HG02973 (cell line): ENCODE measurements around the gene RHOBTB3.

Experiments used
- ATAC-seq: cut with Tn5 transposase; IDR thresholded peaks from one replicate; pipeline ENCODE4 v1.9.1; 2021; ENCODE audit warnings: moderate library complexity; ENCODE audit not compliant: unreplicated experiment

Gene RHOBTB3

DNA sequence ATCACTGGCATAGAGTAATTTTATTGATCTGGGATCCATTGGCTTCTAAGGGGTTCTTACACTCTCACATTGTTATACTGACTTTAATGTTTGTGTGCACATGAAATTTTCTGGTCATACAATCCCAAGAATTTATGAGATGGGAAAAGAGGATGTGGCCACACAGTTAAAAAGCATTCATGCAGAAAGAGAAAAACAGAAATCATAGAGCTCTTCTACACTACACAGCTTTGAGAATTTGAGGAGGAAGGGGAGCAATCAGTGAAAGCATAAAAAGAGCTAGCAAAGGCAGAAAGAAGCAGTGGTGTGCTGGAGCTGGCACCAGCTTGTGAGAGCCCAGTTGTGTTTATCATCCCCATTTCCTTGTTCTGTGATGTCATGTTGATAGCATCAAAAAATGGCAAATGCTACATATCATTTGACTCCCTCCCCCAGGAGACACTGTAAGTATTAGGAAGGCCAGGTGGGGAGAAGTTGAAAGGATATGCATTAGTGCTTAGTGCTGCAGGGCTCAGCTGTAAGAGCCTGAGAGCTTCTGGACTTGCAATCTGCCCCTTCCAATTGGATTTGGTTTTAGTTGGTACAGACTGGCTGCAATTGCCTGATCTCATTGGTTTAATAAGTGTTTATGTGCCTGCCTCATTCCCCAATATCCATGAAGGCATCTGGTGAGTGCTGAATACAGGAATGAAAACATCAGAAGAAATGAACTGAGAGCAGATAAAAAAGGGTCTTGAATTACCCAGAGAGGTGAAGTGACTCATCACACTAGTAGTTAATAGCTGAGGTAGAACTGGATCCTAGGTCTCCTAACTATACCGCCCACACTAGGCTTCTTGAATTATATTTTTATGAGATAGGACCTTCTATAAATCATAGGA is 30.9 kb downstream of the RHOBTB3 start:
- ATAC-seq: no peak

DNA sequence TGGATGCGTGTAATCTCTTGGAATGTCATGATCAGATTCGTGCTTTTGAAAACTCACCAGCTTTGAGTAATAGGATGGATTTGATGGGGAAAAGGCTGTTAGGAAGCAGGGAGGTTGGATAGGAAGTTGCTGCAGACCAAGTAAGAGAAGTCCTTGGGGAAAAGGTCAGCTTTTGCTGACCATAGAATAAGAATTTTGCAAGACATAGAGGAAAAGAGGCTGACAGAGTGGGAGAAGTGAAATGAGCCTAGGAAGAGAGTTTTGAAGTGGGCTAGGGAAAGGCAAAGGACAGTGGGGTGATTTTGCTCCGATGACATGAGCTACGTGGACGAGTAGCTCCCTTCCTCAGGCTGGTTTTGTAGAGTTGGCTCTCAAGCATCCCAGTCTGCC is 31.5 kb downstream of the RHOBTB3 start:
- ATAC-seq: no peak

DNA sequence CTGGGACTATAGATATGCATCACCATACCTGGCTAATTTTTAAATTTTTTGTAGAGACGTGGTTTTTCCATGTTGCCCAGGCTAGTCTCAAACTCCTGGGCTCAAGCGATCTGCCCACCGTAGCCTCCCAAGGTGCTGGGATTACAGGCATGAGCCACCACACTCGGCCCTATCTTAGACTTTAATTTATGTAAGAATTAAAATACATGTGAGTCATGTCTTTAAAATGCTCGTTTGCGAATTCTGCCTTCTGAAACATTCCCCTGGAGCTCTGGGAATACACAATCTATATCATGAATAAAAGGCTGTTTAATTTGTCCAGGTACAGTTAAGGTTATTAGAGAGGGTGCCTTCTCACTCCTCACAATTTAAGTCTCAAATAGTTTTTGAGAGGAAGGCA is 32.8 kb downstream of the RHOBTB3 start:
- no peak for ATAC-seq

DNA sequence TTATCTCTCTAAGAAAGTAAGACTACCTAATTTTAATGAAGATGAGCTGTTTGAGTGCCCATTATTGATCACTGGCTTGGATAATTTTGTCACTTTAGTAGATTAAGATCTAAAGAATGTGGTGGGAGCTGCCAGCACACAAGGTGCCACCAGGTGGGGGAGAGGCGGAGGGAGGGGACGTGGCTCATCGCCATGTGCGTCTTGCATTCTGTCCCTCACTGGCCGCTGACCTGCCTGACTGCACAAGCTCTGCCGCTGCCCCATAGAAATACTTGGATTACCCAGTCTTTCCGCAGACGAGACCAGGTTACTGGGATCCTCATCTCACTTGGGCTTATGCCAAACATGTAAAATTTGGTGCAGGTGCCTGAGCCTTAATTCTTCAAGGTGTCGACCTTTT is 37.6 kb downstream of the RHOBTB3 start:
- ATAC-seq: no peak

DNA sequence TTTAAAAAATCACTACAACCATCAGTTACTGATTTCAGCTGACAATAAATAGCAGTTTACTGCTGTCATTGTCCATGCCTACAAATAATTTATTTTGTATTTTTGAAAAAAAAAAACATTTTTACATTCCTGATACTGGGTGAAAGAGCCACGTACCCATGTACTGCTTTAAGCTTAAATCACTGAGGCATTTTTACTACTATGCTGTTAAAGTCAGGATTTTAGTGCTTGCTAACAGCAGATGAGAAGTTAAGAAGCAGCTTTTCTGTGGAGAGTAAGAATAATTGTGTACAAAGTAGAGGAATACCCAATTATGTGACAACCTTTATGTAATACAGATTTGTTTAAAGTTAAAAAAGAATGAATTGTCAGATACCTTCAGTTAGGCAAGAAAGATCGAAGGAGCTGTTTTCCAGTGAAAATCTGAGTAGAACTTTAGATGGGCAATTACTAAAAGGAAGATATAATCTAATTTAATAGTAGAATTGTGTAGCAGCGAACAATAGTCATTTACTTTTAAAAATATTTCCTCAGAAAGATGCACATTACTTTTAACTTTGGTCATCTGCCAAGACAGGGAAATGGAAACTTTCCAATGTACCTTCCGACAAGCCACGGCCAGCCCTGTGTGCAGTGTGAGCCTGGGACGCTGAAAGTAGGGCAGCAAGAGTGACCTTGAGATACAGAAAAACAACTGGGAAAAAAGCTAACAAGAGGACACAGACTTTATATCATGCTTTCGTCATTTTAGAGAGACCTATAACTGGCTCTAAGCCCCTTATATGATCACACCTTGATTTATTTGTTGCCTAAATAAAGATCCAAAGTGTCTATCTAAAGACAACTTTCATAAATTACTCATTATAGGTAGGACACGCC is 39.9 kb downstream of the RHOBTB3 start:
- ATAC-seq: no peak

DNA sequence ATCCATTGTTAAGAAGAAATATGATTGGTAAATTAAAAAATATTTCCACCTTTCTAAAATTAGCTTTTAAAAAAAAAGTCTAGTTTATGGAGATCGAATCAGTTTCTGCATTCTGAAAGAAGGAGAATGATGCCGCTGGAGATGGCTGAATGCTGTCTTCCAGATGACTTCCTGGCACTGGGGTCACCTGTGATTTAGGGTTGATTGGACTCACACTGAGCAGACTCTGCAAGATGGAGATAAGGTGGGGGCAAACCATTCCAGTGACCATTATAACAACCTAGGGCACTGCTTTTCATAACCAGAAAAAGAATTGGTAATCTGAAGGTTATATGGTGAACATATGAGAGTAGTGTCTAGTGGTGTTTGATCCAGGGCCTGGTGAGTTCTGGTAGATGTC is 40.8 kb downstream of the RHOBTB3 start:
- ATAC-seq: no peak

DNA sequence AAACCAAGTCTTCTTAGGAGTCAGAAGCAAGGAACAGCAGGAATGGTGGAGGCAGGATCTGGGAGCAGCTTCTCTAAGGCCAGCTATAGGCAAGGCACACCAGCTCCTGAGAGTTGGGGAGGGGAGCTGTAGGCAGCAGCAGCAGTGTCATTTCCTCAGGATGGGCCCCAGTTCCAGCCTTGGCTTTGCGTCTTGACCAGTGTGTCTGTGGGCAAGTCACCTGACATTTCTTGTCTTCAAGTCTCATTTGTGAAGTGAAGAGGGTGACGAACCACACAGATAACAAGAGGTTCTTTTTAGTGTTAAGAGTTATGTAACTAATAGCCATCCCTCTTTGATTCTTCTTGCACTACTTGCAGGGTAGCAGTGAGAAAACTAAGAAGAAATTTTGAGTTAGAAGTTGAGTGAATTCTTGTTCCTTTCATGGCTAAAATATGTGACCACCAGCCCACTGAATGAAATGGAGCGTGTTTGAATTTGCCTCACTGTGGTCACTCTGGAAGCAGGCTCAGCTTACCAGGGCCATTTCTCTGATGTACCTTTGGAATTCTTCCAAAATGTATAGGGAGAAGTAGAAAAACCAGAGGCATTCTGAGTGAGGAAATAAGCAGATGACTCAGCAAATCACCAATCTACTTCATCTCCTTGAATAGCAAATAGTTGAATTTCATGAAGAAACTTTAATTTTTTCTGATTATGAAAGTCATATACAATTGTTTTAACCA is 42.4 kb downstream of the RHOBTB3 start:
- no peak for ATAC-seq

DNA sequence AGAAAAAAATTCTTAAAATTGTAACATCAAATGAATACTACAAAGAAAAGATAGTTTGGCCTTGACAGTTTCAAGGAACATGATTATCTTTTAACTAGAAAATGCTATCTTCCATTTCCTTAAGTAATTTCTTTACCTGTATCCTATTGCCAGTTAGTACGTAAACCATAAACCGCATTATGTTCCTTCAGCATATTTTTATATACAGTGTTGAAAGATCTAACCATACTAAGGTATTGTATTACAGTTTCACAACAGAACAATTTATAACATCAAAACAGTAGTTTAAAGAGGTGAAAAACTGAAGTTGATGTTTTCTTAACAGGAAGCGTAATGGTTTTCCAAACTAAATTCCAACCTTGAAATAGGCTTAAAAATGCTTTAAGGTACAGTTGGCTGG is 46.3 kb downstream of the RHOBTB3 start:
- ATAC-seq: no peak

DNA sequence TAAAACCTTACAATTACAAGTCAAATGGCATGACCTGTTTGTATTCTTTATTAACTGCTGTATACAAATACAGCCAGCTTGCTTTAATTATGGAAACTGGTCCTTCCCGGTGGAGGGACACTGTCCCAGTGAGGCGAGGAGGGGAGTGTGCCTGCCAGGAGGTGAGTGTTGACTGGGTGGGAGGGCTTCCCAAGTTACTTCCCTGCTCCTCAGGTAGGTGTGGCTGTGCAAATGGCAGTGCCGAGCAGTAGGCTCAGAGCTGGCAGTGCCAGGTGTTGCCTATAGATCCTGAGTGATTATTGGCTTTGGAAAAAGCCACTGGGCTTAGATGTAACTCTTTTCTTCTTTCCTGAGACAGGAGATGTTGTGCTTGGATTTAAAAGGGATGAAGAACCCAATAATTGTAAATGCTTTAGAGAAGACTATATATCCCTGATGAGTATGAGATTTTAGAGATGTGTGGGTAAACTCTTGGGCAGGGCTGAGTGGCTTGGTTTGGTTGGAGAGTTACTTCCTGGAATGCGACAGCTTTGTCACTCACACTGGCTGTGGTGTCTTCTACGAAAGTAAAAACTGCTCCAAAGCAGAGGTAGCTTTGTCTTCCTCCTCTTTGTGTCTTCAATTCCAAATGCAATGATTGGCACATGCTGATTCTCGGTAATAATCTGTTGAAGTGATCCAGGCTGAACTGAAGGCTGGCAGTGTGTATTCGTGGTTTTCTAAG is 47.7 kb downstream of the RHOBTB3 start:
- no peak for ATAC-seq

DNA sequence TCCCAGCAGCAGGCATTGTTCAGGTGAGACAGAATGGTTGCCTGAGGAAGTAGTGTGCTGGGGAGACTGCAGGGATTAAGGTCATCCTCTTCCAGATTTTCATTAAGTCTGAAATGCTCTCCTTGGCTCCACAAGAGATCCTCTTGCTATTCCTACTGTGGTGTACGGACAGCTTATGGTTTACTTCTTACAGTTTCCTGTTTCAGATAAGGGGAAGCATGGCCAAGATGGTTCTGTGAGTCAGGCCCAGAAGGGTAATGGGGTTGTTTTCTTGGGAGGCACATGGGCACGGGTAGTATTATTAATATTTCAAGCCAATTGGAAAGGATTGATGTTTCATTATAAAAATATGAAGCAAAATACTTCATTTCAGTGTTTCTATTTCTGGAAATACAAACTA is 48.5 kb downstream of the RHOBTB3 start:
- no peak for ATAC-seq

DNA sequence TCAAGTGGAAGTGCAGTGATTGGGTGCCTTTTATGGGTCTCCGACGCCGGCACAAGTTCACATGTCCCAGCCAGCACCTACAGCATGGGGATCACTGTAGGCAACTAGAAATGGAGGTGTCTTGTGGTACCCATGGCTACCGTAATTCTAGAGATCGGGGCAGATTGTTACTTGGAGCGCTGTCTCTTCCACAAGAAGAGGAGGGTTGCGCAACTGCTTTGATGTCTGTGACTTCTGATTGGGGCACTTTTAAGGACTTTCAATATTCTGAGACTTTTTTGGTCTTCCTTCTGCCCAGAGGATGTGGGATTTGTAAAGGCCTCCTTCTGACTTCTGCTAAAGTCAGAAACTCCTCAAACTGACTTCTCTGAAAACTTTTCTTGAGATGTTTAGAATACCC is 49.5 kb downstream of the RHOBTB3 start:
- ATAC-seq: no peak

DNA sequence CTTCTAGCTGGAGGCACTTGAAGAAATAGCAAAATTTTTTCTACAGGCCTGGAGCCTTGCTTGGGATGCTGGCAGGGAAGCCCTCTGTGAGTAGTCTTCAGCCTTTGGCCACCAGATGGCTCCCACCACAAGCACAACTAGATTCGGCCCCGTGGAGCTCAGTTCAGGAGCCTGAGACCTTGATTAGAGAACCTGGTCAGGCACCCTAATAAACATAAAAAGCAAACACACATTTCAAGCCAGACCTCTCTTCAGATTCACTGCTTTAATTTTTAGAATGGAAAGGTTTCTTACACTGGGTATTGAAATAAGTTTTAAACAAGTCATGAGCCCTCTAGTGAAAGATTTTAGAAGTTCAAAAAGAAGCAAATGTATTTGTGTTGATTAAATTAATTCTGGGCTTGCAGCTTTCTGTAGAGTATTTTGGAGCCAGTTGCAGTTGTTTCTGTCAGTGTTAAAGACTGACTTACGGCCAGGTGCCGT is 50.0 kb downstream of the RHOBTB3 start:
- peak; percentile 92 for ATAC-seq

DNA sequence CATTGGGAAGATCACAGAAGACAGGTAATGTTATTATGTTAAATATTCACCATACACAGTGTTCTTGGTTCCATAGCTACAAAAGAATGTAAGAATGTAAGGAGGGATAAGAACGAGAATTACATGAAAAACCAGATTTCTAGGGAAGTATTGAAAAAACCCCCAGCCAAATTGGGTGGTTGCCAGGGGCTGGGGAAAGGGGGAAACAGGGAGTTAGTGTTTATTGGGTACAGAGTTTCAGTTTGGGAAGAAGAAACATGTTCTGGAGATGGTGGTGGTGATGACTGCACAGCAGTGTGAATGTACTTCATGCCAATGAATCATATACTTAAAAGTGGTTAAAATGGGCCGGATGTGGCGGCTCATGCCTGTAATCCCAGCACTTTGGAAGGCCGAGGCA is 51.0 kb downstream of the RHOBTB3 start:
- no peak for ATAC-seq

DNA sequence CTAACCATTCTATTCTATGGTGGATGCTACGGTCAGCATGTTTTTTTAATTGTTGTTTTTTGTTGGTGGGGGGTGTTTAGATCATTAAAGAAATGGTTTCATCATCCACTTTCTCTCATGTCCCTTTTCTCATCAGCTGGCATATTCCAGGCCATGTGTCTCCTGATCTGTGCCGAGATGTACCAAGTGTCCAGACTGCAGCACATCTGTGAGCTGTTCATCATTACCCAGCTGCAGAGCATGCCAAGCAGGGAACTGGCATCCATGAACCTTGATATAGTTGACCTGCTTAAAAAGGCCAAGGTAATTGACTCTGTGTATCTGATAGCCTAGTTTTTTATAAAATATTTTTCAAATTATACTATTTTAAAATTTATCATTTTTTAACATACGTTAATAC is 52.5 kb downstream of the RHOBTB3 start:
- ATAC-seq: no peak

DNA sequence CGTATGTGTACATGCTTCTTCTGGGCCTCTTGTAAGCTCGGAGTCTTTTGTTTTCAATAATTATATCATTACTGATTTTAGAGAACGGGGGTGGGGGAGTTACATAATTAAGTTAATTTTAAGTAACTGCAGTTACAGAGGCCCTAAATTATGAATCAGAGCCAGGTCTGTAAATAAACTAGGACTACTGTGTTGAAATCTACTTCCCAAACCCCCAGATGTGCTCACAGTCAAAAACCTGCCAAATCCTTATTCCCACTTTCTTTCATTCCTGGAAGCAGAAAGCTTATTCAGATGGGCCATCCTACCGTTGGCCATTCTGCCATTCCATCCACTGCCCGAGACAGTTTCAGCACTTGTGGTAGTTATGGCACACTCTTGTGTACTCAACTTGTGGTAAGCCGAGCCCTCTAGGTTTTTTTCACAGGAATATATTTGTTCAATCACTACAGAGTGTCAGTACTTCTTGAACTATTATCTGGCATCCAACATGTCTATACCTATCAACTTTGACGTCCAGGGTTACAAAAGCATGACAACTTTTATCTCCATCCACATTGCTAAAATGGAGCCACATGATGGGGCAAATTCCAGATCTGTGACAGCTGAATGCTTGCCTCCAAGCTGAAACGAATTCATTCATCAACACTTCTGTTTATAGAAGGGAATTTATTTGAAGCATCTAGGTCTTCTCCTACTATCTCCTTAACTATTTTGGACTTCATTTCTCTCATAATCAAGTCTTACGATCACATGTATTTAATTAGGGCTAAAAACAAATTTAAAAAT is 53.6 kb downstream of the RHOBTB3 start:
- no peak for ATAC-seq

DNA sequence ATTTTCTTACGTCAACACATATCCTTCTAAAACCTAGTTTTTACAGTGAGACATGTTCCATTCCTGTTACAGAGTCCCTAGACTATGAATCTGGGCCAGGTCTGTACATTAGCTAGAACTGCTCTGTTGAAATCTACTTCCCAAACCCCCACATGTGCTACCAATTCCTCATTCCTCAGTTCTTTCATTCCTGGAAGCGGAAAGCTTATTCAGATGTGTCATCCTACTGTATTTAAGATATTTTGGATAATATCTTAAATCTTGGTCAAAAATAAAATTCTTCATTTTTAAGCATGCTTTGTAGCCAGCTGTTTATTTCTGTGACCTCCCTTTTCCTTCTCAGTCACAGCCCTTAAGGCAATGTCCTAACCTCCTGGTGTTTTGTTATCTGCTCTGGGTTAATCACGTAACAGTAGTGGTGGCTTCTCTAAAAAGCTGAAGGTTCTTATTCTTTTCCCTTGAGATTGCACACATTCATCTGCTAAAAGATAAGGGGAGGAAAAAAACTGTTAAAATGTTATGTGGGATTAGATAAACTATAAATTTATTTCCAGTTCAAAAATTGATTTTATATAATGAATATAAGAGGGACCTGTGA is 55.8 kb downstream of the RHOBTB3 start:
- no peak for ATAC-seq

DNA sequence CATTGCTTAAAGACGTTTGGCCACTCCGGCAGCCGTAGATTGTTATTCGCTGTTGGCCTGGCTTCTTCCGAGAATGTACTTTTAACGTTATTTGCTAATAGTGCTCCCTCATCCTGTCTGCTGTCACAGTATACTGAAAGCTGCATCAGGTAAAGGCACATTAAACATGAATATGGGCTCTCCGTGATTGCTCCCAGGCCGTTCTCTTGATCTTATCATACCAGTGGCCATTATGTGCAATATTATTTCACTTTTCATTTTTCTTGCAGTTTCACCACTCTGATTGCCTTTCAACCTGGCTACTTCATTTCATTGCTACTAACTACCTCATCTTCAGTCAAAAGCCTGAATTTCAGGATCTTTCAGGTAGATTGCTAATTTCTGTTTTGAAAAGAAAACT is 57.4 kb downstream of the RHOBTB3 start:
- ATAC-seq: no peak

DNA sequence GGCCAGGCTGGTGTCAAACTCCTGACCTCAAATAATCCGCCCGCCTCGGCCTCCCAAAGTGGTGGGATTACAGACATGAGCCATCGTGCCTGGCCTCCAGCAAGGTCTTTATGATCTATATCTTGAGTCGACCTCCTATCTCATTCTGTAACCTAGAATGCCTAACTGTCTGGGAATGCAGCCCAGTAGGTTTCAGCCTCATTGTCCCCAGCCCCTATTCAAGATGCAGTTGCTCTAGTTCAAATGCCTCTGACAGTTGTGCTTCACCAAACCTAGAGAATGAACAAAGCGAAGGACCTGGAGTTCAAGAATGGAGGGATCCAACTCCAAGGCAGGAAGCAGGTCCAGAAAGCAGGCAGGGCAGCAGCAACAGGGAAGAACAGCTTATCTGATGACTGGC is 60.6 kb downstream of the RHOBTB3 start:
- no peak for ATAC-seq

DNA sequence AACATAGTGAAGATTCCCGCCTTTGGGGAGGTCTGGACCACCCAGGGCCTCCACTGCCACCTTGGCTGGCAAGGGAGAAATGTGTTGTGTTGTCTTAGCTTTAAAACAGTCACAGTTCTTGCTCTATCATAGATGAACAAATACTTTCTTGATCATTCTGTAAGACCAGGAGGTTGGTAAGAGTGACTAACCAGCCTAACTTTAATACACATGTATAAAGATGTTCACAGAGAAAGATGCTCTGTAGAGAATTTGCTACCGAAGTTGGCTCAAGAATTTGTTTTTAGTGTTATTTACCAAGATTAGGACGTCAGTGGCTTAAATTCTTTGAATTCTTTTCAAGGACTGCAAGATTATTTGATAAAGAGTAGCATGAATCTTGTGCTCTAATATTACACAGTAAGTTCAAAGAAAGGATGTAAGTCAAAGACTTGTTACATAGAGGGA is 63.0 kb downstream of the RHOBTB3 start:
- no peak for ATAC-seq
